Measurements from ENCODE around the gene PATL2.
"Not testable (repeated sequence)": the region's sequence is repeated elsewhere in the genome, so short reads cannot be mapped to it uniquely, and the experiment has no call there.

The PATL2 gene

GRCh38 chr15:44690245-44690644 lies 20.9 kb downstream of the PATL2 start:
- not testable (repeated sequence) for DNase-seq

GRCh38 chr15:44689318-44689717 lies 21.8 kb downstream of the PATL2 start:
- DNase-seq, result not testable (repeated sequence)

GRCh38 chr15:44682809-44683682 lies 28.1 kb downstream of the PATL2 start:
- DNase-seq, result peak in 3 of 4 experiments; percentile 15 to 76 (median 62)

DNA sequence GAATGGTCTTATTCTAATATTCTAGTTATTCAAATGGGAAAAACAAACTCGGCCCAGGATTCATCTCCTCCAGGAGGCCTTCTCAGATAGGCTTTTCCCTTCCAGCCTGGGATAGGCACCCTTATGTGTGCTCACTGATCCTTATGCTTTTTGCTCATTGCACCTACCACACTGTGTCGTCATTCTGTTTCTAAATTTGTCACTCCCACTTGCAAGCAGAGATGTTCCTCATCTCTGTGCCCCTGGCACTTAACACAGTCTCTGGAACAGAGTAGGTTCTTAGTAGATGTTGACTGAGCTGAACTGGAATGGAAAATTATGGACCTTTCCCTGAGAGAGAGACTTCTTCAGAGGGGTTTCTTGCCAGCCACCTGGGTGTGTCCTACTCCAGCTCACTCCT lies 28.9 kb downstream of the PATL2 start:
- DNase-seq, result no peak

DNA sequence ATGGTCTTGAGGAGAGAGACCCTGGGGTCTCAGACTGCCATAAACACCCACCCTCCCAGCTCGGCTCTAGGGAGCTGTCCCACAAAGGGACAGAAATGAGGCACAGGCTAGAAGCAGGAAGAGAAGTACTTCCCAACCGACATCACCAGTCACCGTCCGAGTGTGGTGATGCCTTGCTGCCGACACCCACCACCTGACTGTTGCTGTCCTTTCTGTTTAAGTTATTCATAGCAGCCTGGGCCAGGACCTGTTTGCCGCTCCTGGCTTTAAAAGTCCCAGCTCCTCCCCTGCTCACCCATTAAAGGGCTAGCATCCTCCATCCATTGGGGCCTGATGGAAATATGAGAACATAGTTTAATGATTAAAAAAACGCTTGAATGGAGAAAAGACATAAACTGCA lies 34.4 kb downstream of the PATL2 start:
- DNase-seq, result no peak

- no peak for DNase-seq
Measured at GRCh38 chr15:44675911-44676310, 35.2 kb downstream of the PATL2 start.

- no peak for DNase-seq
Measured at GRCh38 chr15:44673639-44674038, 37.5 kb downstream of the PATL2 start.

DNA sequence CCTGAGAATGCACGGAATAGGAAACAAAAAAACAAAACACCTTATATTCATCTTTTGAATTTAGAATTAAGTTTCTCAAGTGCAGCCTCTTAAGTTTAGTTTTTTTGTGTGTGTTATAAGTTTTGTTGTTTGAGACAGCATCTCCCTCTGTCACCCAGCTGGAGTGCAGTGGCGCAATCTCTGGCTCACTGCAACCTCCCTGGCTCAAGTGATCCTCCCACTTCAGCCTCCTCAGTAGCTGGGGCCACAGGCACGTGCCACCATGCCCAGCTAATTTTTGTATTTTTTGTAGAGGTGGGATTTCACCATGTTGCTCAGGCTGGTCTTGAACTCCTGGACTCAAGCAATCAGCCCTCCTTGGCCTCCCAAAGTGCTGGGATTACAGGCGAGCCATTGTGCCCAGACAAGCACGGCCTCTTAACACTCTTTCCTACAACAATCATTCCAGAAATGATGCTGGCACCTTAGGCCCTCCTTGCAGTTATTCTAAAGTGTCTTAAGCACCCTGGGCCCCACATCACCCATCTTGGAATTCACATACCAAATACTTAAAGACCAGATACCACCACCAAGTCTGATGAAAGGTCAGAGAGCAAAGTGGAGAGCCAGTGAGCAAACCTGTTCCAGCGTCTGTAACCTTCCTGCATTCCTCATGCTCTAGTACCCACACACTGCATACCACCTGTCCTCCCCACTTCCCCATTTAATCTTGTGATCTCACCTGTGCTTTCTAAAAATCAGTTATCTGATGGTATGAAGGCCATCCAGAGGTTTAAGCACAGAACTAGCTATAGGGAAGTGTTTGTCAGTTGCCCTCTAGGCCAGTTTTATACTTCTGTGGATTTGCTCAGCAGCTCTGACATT lies 40.8 kb downstream of the PATL2 start:
- DNase-seq, result no peak

GRCh38 chr15:44668921-44669320 lies 42.2 kb downstream of the PATL2 start:
- no peak for DNase-seq

DNA sequence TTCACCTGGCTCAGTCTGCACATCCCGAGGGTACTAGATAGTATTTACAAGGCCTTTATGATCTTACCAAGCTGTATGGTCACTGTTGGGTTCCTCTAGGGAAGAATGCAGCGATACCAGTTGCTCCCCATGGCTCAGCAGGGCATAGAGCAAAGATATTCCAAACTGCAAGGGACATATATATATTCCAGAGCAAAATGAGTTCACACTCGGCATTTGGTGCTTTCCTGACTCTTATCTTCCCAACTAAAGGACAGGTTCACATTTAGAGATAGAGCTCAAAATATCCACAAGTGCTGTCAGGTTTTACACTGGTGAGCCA lies 44.1 kb downstream of the PATL2 start:
- DNase-seq, result no peak

DNA sequence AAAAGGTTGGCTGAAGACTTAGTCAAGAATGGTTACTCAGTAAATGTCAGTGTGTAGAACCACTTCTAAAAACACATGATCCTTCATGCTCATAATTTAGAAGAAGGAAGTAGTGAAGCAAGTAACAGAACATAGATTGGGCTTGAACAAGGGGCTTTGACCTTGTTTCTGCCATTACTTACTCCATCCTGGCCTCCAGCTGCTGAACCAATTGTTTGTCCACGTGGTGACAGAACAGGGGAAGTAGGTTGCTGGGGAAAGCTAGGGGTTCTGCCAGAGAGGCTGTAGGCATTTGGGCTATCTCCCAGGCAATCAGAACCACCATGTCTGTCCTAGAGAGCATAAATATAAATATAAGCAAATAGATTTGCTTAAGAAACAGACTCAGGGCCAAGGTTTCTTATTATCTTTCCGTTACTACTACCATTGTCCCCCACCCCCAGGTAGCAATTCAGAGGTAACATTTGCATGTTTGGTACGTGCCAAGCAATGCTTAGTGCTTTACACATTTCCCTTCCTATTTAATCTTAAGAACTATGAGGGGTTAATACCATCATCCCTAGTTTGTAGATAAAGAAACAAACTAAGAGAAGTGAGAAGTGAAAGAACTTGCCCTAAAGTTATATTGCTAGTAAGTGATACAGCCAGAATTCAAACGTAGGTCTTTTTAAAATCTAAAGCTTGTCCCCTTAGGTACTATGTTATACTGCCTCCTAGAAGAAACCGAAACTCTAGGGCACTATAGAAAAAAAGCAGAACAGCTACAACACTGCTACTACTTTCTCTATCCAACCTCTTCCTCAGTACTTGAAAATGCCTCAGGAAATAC lies 44.7 kb downstream of the PATL2 start:
- no peak for DNase-seq

- DNase-seq, result peak; percentile 85 to 94 (median 89)
Measured at GRCh38 chr15:44663410-44664308, 47.5 kb downstream of the PATL2 start, which contains the start of gene SPG11. TSS of gene SPG11 (minus strand) at chr15:44663662. CDS start at chr15:44663647, 15 bp downstream.

DNA sequence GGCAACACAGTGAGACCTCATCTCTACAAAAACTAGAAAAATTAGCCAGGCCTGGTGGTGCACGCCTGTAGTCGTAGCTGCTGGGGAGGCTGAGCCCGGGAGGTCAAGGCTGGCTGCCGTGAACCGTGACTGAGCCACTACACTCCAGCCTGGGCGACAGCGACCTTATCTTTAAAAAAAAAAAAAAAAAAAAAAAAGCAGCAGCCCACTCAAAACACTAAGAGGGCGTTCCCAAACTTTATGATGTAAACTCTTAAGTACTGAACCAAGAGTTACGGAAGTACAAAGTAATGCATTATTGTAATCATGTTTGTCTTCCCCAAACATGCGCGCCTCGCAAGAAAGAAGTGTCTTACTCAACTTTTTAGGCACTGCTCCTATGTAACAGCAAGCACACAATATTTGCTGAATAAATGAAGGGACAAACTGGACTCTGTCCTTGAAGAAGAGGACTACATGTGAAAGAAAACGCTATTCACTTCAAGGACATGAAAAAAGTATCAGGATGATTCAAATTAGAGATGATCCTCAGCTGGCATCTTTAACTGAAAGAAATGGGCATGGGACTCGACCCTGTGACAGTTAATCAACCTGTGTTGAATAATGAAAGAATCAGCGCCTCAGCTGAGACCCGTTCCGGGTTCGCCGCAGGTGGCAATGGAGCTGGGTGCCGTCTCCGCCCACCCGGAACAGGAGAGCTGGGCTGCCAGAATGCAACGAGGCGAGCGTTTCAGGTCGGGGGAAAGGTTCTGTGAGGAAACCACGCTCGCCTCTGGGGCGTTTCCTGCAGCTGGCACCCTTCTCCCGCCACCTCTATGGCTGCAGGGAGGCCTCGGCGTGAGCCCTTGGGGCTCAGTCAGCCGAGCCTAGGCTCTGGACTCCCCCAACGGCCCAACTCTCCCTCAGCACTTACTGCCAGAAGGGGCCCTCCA lies 48.4 kb downstream of the PATL2 start:
- peak; percentile 51 to 77 (median 63) for DNase-seq

DNA sequence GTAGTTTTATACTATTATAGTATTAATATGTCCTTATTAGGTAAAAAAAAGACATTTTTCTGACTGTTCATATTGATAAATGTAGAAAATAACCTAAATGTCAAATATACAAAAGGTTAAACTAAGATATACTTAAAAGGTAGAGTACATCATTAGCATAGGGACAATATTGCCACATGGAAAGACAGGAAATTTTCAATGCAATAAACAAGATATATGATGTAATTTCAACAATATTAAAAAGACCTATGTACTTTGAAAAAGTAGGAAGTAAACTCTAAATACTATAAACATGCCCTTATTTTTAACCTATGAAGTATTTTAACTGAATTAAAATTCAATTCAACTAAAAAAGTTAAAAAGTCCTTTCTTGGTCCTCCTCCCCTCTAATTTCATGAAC lies 49.5 kb downstream of the PATL2 start:
- DNase-seq, result no peak

DNA sequence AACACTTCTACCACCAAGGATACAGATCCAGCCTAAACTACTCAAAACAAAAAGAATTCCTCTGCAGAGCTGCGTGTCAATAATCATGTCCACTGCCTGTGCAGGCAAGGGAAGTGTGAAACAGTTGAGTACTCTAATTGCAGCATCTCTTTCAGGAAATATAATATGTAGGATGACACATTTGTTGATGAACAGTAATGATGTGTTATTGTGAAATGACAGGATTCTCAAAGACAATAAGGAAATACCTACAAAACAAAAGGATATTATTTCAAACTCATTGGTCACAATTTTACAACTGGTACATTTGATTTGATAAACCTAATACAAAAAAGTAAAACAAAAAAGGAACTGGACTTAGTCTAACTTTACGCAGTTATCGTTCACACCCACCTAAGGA lies 52.1 kb downstream of the PATL2 start:
- no peak for DNase-seq

DNA sequence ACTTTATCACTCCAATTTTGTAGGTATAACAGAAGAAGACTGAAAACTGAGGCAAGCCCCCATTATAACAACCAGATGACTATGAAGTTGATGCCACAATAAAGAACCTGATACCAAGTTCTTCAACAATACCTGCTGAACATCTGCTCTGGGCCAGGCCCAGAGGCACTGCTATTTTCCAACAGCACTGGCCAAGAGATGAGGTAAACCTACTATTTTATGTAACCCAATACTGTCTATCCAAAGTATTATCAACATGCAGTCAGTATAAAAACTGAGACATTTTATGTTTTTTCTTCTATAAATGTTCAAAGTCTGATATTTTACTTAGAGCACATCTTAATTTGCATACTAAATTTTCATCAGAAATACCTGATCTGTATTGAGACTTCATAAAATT lies 53.7 kb downstream of the PATL2 start:
- DNase-seq, result no peak

GRCh38 chr15:44656913-44657312 lies 54.2 kb downstream of the PATL2 start:
- DNase-seq, result no peak

GRCh38 chr15:44656298-44656697 lies 54.8 kb downstream of the PATL2 start:
- no peak for DNase-seq

DNA sequence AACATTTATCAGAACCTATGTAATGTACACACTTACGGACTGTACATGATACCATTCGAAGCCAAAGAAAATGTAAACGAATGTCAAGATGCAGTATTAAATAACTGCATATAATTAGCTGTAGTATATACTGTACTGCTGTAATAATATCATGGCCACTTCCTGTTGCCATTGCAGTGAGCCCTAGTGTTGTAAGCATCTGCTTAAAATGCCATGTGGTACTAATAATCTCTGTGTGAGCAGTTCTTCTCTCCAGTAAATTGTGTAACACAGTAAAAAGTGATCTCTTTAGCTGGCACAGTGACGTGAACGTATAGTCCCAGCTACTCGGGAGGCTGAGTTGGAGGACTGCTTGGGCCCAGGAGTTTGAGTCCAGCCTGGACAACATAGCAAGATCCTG lies 56.3 kb downstream of the PATL2 start:
- DNase-seq, result no peak

DNA sequence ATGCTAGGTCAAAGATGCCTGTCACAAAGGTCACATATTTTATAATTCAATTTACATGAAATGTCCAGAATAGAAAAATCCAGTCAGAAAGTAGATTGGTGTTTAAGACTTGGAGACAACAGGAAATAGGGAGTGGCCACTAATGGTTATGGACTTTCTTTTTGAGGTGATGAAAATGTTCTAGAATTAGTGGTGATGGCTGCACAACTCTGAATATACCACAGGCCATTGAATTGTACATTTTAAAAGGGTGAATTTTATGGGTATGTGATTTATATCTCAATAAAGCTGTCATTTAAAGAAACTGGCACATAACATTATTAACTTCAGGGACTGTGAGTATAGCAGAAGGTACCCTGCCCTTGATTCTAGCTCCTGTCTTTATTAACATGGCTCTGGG lies 63.5 kb downstream of the PATL2 start:
- no peak for DNase-seq

DNA sequence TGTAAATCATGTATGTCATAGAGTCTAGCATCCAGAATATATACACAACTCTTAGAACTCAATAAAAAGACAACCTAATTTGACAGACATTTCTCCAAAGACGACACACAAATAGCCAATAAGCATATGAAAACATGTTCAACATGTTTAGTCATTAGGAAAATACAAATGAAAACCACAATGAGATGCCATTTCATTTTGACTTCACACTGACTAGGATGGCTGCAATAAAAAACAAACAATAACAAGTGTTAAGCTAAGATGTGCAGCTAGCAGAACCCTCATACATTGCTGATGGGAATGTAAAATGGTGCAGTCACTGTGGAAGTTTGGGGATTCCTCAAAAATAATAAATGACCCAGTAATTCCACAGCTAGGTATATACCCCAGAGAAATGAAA lies 64.1 kb downstream of the PATL2 start:
- no peak for DNase-seq
